ENCODE data around the gene SIAH1.

- no peak for TF ChIP-seq JUN (CRISPR knock-in tag; IDR thresholded peaks at IDR 0.05)
- TF ChIP-seq NFYB (CRISPR knock-in tag; conservative IDR thresholded peaks at IDR 0.05; ENCODE audit: low read depth): no peak
- TF ChIP-seq, protein P1, sequence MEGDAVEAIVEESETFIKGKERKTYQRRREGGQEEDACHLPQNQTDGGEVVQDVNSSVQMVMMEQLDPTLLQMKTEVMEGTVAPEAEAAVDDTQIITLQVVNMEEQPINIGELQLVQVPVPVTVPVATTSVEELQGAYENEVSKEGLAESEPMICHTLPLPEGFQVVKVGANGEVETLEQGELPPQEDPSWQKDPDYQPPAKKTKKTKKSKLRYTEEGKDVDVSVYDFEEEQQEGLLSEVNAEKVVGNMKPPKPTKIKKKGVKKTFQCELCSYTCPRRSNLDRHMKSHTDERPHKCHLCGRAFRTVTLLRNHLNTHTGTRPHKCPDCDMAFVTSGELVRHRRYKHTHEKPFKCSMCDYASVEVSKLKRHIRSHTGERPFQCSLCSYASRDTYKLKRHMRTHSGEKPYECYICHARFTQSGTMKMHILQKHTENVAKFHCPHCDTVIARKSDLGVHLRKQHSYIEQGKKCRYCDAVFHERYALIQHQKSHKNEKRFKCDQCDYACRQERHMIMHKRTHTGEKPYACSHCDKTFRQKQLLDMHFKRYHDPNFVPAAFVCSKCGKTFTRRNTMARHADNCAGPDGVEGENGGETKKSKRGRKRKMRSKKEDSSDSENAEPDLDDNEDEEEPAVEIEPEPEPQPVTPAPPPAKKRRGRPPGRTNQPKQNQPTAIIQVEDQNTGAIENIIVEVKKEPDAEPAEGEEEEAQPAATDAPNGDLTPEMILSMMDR (IDR thresholded peaks at IDR 0.05): no peak
- TF ChIP-seq NFE2L1 (CRISPR knock-in tag; IDR thresholded peaks at IDR 0.05): no peak
- TF ChIP-seq USF2 (CRISPR knock-in tag; IDR thresholded peaks at IDR 0.05): no peak
- TF ChIP-seq, protein P2, sequence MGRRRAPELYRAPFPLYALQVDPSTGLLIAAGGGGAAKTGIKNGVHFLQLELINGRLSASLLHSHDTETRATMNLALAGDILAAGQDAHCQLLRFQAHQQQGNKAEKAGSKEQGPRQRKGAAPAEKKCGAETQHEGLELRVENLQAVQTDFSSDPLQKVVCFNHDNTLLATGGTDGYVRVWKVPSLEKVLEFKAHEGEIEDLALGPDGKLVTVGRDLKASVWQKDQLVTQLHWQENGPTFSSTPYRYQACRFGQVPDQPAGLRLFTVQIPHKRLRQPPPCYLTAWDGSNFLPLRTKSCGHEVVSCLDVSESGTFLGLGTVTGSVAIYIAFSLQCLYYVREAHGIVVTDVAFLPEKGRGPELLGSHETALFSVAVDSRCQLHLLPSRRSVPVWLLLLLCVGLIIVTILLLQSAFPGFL (CRISPR knock-in tag; IDR thresholded peaks at IDR 0.05; ENCODE audit: borderline replicate concordance): no peak
- no peak for TF ChIP-seq MAX (CRISPR knock-in tag; IDR thresholded peaks at IDR 0.05)
- TF ChIP-seq, protein P3, sequence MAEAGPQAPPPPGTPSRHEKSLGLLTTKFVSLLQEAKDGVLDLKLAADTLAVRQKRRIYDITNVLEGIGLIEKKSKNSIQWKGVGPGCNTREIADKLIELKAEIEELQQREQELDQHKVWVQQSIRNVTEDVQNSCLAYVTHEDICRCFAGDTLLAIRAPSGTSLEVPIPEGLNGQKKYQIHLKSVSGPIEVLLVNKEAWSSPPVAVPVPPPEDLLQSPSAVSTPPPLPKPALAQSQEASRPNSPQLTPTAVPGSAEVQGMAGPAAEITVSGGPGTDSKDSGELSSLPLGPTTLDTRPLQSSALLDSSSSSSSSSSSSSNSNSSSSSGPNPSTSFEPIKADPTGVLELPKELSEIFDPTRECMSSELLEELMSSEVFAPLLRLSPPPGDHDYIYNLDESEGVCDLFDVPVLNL (CRISPR knock-in tag; IDR thresholded peaks at IDR 0.05; ENCODE audit: borderline replicate concordance, low read depth): no peak
- TF ChIP-seq SP1 (CRISPR knock-in tag; conservative IDR thresholded peaks at IDR 0.05): no peak
These were observed 54.9 kb downstream of the SIAH1 start for GRCh38 chr16:48330189-48330840.

All from WTC11 (cell line).